Measurements from ENCODE around the gene MGAT4C. TPM values are rescaled to one million over a fixed set of nuclear protein-coding genes. Genes with fewer than 3 reads are reported as not detected.

The MGAT4C gene
- total RNA-seq, 1 experiment from 2014 or later = not detected

- POLR2A ChIA-PET = no interaction called here
- no peak overlapping the region for H3K4me3 Mint-ChIP-seq (ENCODE audit: unreplicated experiment)
- no peaks in the 10 kb centered on the region for H3K27me3 Mint-ChIP-seq (ENCODE audit: insufficient read depth, unreplicated experiment)
Observed at GRCh38 chr12:85983601-85984000, 272.6 kb downstream of the MGAT4C start.

GRCh38 chr12:85979641-85980040 is 276.6 kb downstream of the MGAT4C start:
- POLR2A ChIA-PET = no interaction called here

More at GRCh38 chr12:85983601-85984000, 272.6 kb downstream of the MGAT4C start:
- H3K9me3 ChIP-seq = no peaks in the 10 kb centered on the region
- H3K4me3 ChIP-seq (ENCODE audit: low read depth, low read length) = no peak overlapping the region
- BruUV-seq (replicated peaks) = no TSS peak
- Mint-ChIP-seq H3K36me3 (ENCODE audit: insufficient read depth, unreplicated experiment) (no peaks in the 10 kb centered on the region), H3K27ac (ENCODE audit: unreplicated experiment) (no peak overlapping the region), H3K9me3 (ENCODE audit: unreplicated experiment) (no peaks in the 10 kb centered on the region), H3K4me1 (ENCODE audit: low read depth, unreplicated experiment) (no peaks in the 10 kb centered on the region)
- TF ChIP-seq CTCF (IDR thresholded peaks at IDR 0.05; ENCODE audit: insufficient read depth in 1 of 2, low read depth in 1 of 2, low read length in 1 of 2, severe bottlenecking in 1 of 2, unreplicated experiment in 1 of 2) = no peak
- intact Hi-C loops (cut with micrococcal nuclease; ENCODE audit: unreplicated experiment) = no loop called here
- H3K36me3 ChIP-seq (ENCODE audit: control insufficient read depth, insufficient read depth, low read length) = no peaks in the 10 kb centered on the region
- CTCF ChIA-PET = no interaction called here
- no peaks in the 10 kb centered on the region for H3K27me3 ChIP-seq (replicated peaks; ENCODE audit: control insufficient read depth, insufficient read depth, low read length)
- no peak for DNase-seq
- no peaks in the 10 kb centered on the region for H3K4me1 ChIP-seq

DNA sequence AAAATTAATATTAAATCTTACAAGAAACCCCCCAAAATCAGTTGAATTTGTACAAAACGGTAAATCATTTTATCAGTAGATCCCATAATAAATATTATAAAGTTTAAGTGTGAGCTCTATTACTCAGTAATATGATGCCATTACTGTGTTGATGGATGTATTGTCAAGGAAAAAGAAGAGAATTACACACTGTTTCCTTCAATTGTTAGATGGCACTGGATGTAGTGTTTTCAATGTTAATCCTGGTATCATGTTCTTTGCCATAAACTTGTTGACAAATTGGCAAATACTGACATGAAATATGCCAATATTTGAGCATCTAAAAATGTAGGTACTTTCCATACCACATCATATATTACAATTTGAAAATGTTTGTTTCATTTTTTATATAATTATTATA is 280.5 kb downstream of the MGAT4C start:
- Mint-ChIP-seq H3K4me1 (ENCODE audit: low read depth, unreplicated experiment) (no peaks in the 10 kb centered on the region), H3K27me3 (ENCODE audit: insufficient read depth, unreplicated experiment) (no peaks in the 10 kb centered on the region), H3K4me3 (ENCODE audit: unreplicated experiment) (no peak overlapping the region), H3K27ac (ENCODE audit: unreplicated experiment) (no peak overlapping the region), H3K9me3 (ENCODE audit: unreplicated experiment) (no peaks in the 10 kb centered on the region), H3K36me3 (ENCODE audit: insufficient read depth, unreplicated experiment) (no peaks in the 10 kb centered on the region)
- no peak for DNase-seq
- Histone ChIP-seq H3K4me3 (ENCODE audit: low read depth, low read length) (no peak overlapping the region), H3K4me1 (no peaks in the 10 kb centered on the region), H3K9me3 (no peaks in the 10 kb centered on the region), H3K36me3 (ENCODE audit: control insufficient read depth, insufficient read depth, low read length) (no peaks in the 10 kb centered on the region), H3K27me3 (replicated peaks; ENCODE audit: control insufficient read depth, insufficient read depth, low read length) (no peaks in the 10 kb centered on the region)
- intact Hi-C loops (cut with micrococcal nuclease; ENCODE audit: unreplicated experiment) = no loop called here
- ChIA-PET CTCF (no interaction called here), POLR2A (no interaction called here)
- BruUV-seq (replicated peaks) = no TSS peak
- no peak for TF ChIP-seq CTCF (IDR thresholded peaks at IDR 0.05; ENCODE audit: insufficient read depth in 1 of 2, low read depth in 1 of 2, low read length in 1 of 2, severe bottlenecking in 1 of 2, unreplicated experiment in 1 of 2)

More at GRCh38 chr12:85979641-85980040, 276.6 kb downstream of the MGAT4C start:
- no peaks in the 10 kb centered on the region for H3K27me3 ChIP-seq (replicated peaks; ENCODE audit: control insufficient read depth, insufficient read depth, low read length)
- no peak overlapping the region for H3K27ac Mint-ChIP-seq (ENCODE audit: unreplicated experiment)
- H3K4me3 Mint-ChIP-seq (ENCODE audit: unreplicated experiment) = no peak overlapping the region
- no peak for DNase-seq
- no peak overlapping the region for H3K4me3 ChIP-seq (ENCODE audit: low read depth, low read length)
- H3K36me3 ChIP-seq (ENCODE audit: control insufficient read depth, insufficient read depth, low read length) = no peaks in the 10 kb centered on the region
- TF ChIP-seq CTCF (IDR thresholded peaks at IDR 0.05; ENCODE audit: insufficient read depth in 1 of 2, low read depth in 1 of 2, low read length in 1 of 2, severe bottlenecking in 1 of 2, unreplicated experiment in 1 of 2) = no peak
- H3K27me3 Mint-ChIP-seq (ENCODE audit: insufficient read depth, unreplicated experiment) = no peaks in the 10 kb centered on the region
- H3K4me1 Mint-ChIP-seq (ENCODE audit: low read depth, unreplicated experiment) = no peaks in the 10 kb centered on the region
- CTCF ChIA-PET = no interaction called here
- no peaks in the 10 kb centered on the region for H3K36me3 Mint-ChIP-seq (ENCODE audit: insufficient read depth, unreplicated experiment)
- no peaks in the 10 kb centered on the region for H3K4me1 ChIP-seq
- no peaks in the 10 kb centered on the region for H3K9me3 ChIP-seq
- H3K9me3 Mint-ChIP-seq (ENCODE audit: unreplicated experiment) = no peaks in the 10 kb centered on the region
- intact Hi-C loops (cut with micrococcal nuclease; ENCODE audit: unreplicated experiment) = no loop called here
- BruUV-seq (replicated peaks) = no TSS peak

All from Caco-2 (cell line).